Bladder microvascular endothelial cell (primary cell): ENCODE measurements around the gene CLEC20A. TPM values are rescaled to one million over a fixed set of nuclear protein-coding genes. Genes with fewer than 3 reads are reported as not detected.

Experiments used
- total RNA-seq: library from RNA; depleted of rRNA; stranded (reverse); fragments of >200 nt; gene quantifications from 2 replicates; pipeline ENCODE4 v1.2.3, GENCODE V29; 2014

The CLEC20A gene
- not detected in 2 replicates for total RNA-seq

DNA sequence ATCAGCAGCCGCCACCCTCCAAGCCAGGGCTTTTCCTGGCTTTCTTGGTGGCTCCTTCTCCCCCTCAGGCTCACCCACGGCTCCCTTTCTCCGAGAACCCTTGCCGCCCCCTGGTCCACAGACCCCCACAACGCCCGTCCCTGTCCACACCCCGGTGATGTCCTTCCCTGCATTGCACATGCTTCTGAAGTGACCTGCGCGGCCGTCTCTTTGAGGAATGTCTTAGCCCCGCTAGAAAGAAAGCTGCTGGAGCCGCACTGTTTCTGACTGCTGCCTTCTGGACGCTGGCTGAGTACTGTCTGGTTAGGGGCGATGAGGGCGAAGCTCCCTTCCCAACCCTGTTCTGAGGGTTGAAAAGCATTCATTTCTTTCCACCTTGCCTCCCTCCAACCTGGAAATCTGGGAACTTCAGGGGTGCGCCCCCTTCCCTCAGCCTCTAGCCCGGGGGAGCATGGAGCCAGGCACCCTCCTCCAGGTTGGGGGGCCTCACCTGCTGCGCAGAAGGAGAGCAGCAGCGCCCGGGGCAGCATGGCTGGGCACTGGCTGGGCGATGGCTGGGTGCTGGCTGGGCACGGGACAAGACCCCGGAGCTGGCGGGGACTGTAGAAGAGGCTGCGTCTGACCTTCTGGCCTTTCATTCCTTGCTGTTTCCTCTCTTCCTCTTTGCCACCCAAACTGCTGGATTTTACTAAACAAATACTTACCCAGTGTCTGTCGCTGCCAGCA is at the start of gene CLEC20A:
CLEC20A (minus strand) TSS at position 555 of the 726 bp plus-strand sequence; CDS start at position 530, 25 bp downstream.

DNA sequence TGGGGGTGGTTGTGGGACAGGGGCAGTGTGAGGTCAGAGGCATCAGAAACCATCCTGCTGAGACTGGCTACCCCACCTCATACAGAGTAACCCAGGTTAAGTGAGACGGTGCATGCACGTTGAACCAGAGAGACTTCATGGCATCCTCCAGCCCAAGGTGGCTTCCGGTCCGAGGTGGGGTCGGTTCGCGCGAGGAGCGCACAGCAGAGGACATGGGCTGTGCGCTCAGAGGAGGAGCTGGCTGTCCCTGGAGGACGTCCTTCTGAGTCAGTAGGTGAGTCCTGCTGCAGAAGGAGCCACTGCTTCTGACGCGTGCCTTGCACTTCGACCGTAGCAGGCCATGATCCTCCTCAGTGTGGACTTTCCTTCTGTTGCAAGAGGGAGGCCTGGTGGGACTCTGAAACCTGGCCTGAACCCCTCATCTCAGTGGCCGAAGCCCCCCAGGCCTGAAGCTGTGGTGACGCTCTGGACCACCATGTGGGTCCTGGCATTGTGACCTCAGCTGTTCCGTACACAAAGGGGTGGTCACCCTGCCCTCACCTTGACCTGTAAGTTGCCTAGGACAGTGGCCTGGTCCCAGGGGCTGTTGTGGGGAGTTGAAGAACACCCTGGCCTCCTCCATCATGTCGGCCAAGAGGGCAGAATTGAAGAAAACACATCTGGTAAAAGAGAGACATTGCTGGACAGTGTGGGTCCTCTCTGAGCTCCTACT is 16.0 kb upstream of the CLEC20A start, which contains the start of gene TEX35:
TEX35 (plus strand) TSS at position 544 of the 712 bp plus-strand sequence; CDS start at position 624, 80 bp downstream.

Other genes with a start within 250 kb of the CLEC20A start
- gene TEX35, start 16.1 kb upstream of the CLEC20A start, total RNA-seq: not detected in 2 replicates
- 22.8 and 37.0 TPM in 2 replicates for gene RALGPS2, start 228.3 kb upstream of the CLEC20A start, total RNA-seq